Neural progenitor cell (in vitro differentiated cells): ENCODE results near the gene SGCD. TPM values are rescaled to one million over a fixed set of nuclear protein-coding genes. Genes with fewer than 3 reads are reported as not detected.

ENCODE experiments used
- DNase-seq: peaks from one replicate; pipeline ENCODE4 v3.0.0-alpha.2; 2016; ENCODE audit warnings: low spot score
- H2AFZ ChIP-seq: fragments of 200-600 bp; sonication (generic); replicated peaks from 2 replicates; pipeline ENCODE4 v1.6.1; 2016; ENCODE audit warnings: antibody characterized with exemption
- H3F3A ChIP-seq: fragments of 200-600 bp; sonication (generic); 2 replicates; pipeline ENCODE4 v1.6.1; 2016; ENCODE audit warnings: antibody characterized with exemption, low read depth
- H3K27ac ChIP-seq: fragments of 200-600 bp; sonication (generic); 2 replicates; pipeline ENCODE4 v1.5.1; 2016; ENCODE audit warnings: mild to moderate bottlenecking
- H3K27me3 ChIP-seq: fragments of 200-600 bp; sonication (generic); 2 replicates; pipeline ENCODE4 v1.6.1; 2016; ENCODE audit warnings: mild to moderate bottlenecking, moderate library complexity
- H3K36me3 ChIP-seq: fragments of 200-600 bp; sonication (generic); 2 replicates; pipeline ENCODE4 v1.5.1; 2016
- H3K4me1 ChIP-seq: fragments of 200-600 bp; sonication (generic); 2 replicates; pipeline ENCODE4 v1.6.1; 2016; ENCODE audit warnings: mixed run types
- H3K4me2 ChIP-seq: fragments of 200-600 bp; sonication (generic); 2 replicates; pipeline ENCODE4 v1.6.1; 2016
- H3K4me3 ChIP-seq: fragments of 200-600 bp; sonication (generic); 2 replicates; pipeline ENCODE4 v1.5.1; 2016
- H3K79me2 ChIP-seq: fragments of 200-600 bp; sonication (generic); 2 replicates; pipeline ENCODE4 v1.6.1; 2016; ENCODE audit warnings: low read depth
- H3K9ac ChIP-seq: fragments of 200-600 bp; sonication (generic); 2 replicates; pipeline ENCODE4 v1.6.1; 2016
- H3K9me3 ChIP-seq: fragments of 200-600 bp; sonication (generic); 2 replicates; pipeline ENCODE4 v1.5.1; 2016; ENCODE audit warnings: low read depth
- H4K20me1 ChIP-seq: fragments of 200-600 bp; sonication (generic); 2 replicates; pipeline ENCODE4 v1.6.1; 2016; ENCODE audit warnings: low read depth
- H3K27ac Mint-ChIP-seq: 3 replicates; pipeline ENCODE4 v1.8.0; 2021; ENCODE audit warnings: mixed read lengths
- H3K27me3 Mint-ChIP-seq: 2 replicates; pipeline ENCODE4 v1.8.0; 2022; ENCODE audit warnings: low read depth, mild to moderate bottlenecking, inconsistent platforms, moderate library complexity, mixed read lengths; ENCODE audit not compliant: insufficient read depth
- H3K36me3 Mint-ChIP-seq: 3 replicates; pipeline ENCODE4 v1.8.0; 2021; ENCODE audit warnings: mixed read lengths
- H3K4me1 Mint-ChIP-seq: 3 replicates; pipeline ENCODE4 v1.8.0; 2021; ENCODE audit warnings: mixed read lengths
- H3K4me3 Mint-ChIP-seq: 3 replicates; pipeline ENCODE4 v1.8.0; 2021; ENCODE audit warnings: mild to moderate bottlenecking, moderate library complexity, mixed read lengths
- H3K9me3 Mint-ChIP-seq: 3 replicates; pipeline ENCODE4 v1.8.0; 2020; ENCODE audit warnings: mixed read lengths
- CTCF ChIP-seq: fragments of 200-600 bp; sonication (generic); IDR thresholded peaks from 2 replicates; pipeline ENCODE4 v1.5.1; 2017; ENCODE audit warnings: antibody characterized with exemption, mild to moderate bottlenecking
- EZH2 ChIP-seq: fragments of 200-600 bp; sonication (generic); IDR thresholded peaks from 2 replicates; pipeline ENCODE4 v1.6.1; 2017; ENCODE audit warnings: antibody characterized with exemption, mild to moderate bottlenecking, moderate library complexity
- EZH2phosphoT487 ChIP-seq: fragments of 200-600 bp; sonication (generic); IDR thresholded peaks from 2 replicates; pipeline ENCODE4 v1.6.1; 2017; ENCODE audit warnings: antibody characterized with exemption
- total RNA-seq: library from RNA; depleted of rRNA; stranded (reverse); fragments of >200 nt; gene quantifications from 2 replicates; pipeline ENCODE4 v1.2.3, GENCODE V29; 2015; ENCODE audit warnings: low replicate concordance

Gene SGCD
- total RNA-seq, 1 donor from 2014 or later = not detected

- Mint-ChIP-seq H3K9me3 (no peaks in the 10 kb centered on the region), H3K4me3 (no peak overlapping the region), H3K36me3 (no peaks in the 10 kb centered on the region), H3K27ac (no peak overlapping the region), H3K4me1 (peaks cover 13% of the 10 kb centered on the region), H3K27me3 (no peaks in the 10 kb centered on the region)
- Histone ChIP-seq H3K9ac (no peak overlapping the region), H3K9me3 (no peaks in the 10 kb centered on the region), H3K36me3 (no peaks in the 10 kb centered on the region), H3K27ac (no peak overlapping the region), H4K20me1 (no peaks in the 10 kb centered on the region), H3F3A (no peaks in the 10 kb centered on the region), H3K4me2 (no peak overlapping the region), H2AFZ (no peak overlapping the region), H3K27me3 (no peaks in the 10 kb centered on the region), H3K4me3 (no peak overlapping the region), H3K4me1 (peaks cover 21% of the 10 kb centered on the region), H3K79me2 (no peaks in the 10 kb centered on the region)
- TF ChIP-seq CTCF (no peak), EZH2phosphoT487 (no peak), EZH2 (no peak)
- no peak for DNase-seq
Measured at GRCh38 chr5:156686796-156687195, 359.8 kb downstream of the SGCD start.

- H2AFZ ChIP-seq = no peak overlapping the region
- H3K79me2 ChIP-seq = no peaks in the 10 kb centered on the region
- no peaks in the 10 kb centered on the region for H3F3A ChIP-seq
- peaks cover 21% of the 10 kb centered on the region for H3K4me1 ChIP-seq
- H3K27me3 ChIP-seq = no peaks in the 10 kb centered on the region
- DNase-seq = no peak
- TF ChIP-seq EZH2phosphoT487 = no peak
- no peak for TF ChIP-seq CTCF
- TF ChIP-seq EZH2 = no peak
- Mint-ChIP-seq H3K4me1 (peaks cover 13% of the 10 kb centered on the region), H3K27ac (no peak overlapping the region), H3K4me3 (no peak overlapping the region), H3K36me3 (no peaks in the 10 kb centered on the region), H3K9me3 (no peaks in the 10 kb centered on the region), H3K27me3 (no peaks in the 10 kb centered on the region)
- no peaks in the 10 kb centered on the region for H3K36me3 ChIP-seq
- H3K27ac ChIP-seq = no peak overlapping the region
- H3K9me3 ChIP-seq = no peaks in the 10 kb centered on the region
- H3K4me2 ChIP-seq = no peak overlapping the region
- H4K20me1 ChIP-seq = no peaks in the 10 kb centered on the region
- no peak overlapping the region for H3K4me3 ChIP-seq
- no peak overlapping the region for H3K9ac ChIP-seq
Measured at GRCh38 chr5:156687514-156687913, 360.6 kb downstream of the SGCD start.

GRCh38 chr5:156691572-156691971, 364.6 kb downstream of the SGCD start:
- H2AFZ ChIP-seq = no peak overlapping the region
- H3K79me2 ChIP-seq = no peaks in the 10 kb centered on the region
- Mint-ChIP-seq H3K27ac (no peak overlapping the region), H3K27me3 (no peaks in the 10 kb centered on the region), H3K4me3 (no peak overlapping the region), H3K36me3 (no peaks in the 10 kb centered on the region), H3K9me3 (no peaks in the 10 kb centered on the region), H3K4me1 (peaks cover 10% of the 10 kb centered on the region)
- no peaks in the 10 kb centered on the region for H3F3A ChIP-seq
- no peak overlapping the region for H3K9ac ChIP-seq
- H4K20me1 ChIP-seq = no peaks in the 10 kb centered on the region
- no peak overlapping the region for H3K4me2 ChIP-seq
- H3K4me3 ChIP-seq = no peak overlapping the region
- no peak for TF ChIP-seq EZH2phosphoT487
- TF ChIP-seq CTCF = no peak
- TF ChIP-seq EZH2 = no peak
- no peaks in the 10 kb centered on the region for H3K9me3 ChIP-seq
- no peaks in the 10 kb centered on the region for H3K36me3 ChIP-seq
- no peaks in the 10 kb centered on the region for H3K27me3 ChIP-seq
- H3K4me1 ChIP-seq = peaks cover 13% of the 10 kb centered on the region
- DNase-seq = no peak
- H3K27ac ChIP-seq = no peak overlapping the region

- H2AFZ ChIP-seq = no peak overlapping the region
- TF ChIP-seq EZH2phosphoT487 = no peak
- H3K9me3 ChIP-seq = no peaks in the 10 kb centered on the region
- H3K27ac Mint-ChIP-seq = no peak overlapping the region
- H3K79me2 ChIP-seq = no peaks in the 10 kb centered on the region
- no peak overlapping the region for H3K27ac ChIP-seq
- H3K4me2 ChIP-seq = no peak overlapping the region
- H3K4me1 Mint-ChIP-seq = no peaks in the 10 kb centered on the region
- no peak overlapping the region for H3K4me3 Mint-ChIP-seq
- no peaks in the 10 kb centered on the region for H3K36me3 Mint-ChIP-seq
- H3K27me3 Mint-ChIP-seq = no peaks in the 10 kb centered on the region
- no peaks in the 10 kb centered on the region for H3K36me3 ChIP-seq
- H4K20me1 ChIP-seq = no peaks in the 10 kb centered on the region
- H3K4me3 ChIP-seq = no peak overlapping the region
- no peak overlapping the region for H3K9ac ChIP-seq
- H3K27me3 ChIP-seq = no peaks in the 10 kb centered on the region
- no peaks in the 10 kb centered on the region for H3F3A ChIP-seq
- H3K4me1 ChIP-seq = peaks cover 8% of the 10 kb centered on the region
- no peaks in the 10 kb centered on the region for H3K9me3 Mint-ChIP-seq
- no peak for DNase-seq
Measured at GRCh38 chr5:156693113-156693512, 366.1 kb downstream of the SGCD start.
